Activated CD4-positive, alpha-beta T cell treated with anti-CD3 and anti-CD28 coated beads, Interleukin-2, Interleukin-4, amounts not matched to agents 100 ng/mL and 50 ng/mL, durations not matched to agents 16 hours and 8 hours (primary cell): ENCODE results near the gene IFNL2.

Experiments used
- DNase-seq: peaks from one replicate; pipeline ENCODE4 v3.0.0-alpha.2; 2020; ENCODE audit warnings: low spot score

IFNL2 gene

DNA sequence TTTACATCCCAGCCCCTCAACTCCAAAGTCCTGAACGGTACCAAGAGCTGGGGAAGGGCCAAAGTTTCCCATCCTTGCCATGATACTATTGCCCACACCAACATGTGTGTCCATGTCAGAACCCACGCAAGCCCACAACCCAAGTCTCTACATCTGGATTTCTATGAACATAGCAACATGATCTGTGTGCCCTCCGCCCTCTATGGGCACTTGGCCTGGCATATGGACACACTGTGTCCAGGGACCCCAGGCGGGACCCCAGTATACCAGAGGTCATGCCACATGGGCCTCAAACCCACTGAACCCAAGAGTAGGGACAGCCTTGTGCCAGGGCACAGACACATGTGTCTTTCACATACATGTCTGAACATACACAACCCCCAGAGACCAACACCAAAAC is 50.5 kb downstream of the IFNL2 start:
- no peak for DNase-seq

DNA sequence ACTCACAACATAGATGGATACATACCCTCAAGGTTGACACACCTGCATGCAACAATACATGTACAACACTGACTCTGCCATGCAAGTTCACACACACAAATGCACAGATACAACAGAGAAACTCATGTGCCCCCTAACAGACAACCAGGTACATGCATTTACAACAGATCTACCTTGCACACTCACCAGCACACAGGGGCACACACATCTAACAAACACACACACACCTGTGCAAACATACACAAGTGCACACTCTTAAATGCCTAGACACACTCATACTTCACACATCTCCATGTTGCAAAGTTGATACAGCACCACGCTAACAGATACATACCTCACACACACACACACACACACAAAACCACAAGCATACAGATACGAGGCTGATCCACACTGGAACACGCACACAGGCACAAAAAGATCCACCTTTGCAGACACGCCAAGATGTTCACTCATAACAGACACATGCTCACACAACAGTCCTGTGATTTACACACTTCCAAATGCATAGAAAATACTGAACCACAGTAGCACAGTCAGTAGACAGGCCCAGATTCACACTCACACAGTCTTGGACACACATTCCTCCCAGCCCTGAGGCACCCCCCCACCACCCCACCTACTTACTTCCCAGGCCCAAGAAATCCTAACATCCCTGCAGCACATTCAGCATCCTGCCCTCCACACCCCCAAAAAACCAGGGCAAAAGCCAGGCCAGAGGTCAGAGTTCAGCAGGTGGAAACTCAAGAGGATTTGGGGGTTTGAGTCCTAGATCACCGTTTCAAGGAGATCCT is 51.1 kb downstream of the IFNL2 start:
- DNase-seq, result no peak
